SKM-1 (cell line): Measurements from ENCODE around the gene AHCYL2.
"Not testable (repeated sequence)": the region's sequence is repeated elsewhere in the genome, so short reads cannot be mapped to it uniquely, and the experiment has no call there.

Experiments
- DNase-seq: peaks from one replicate; lab custom pipeline; 2025; ENCODE audit not compliant: unreplicated experiment; lab: John Stamatoyannopoulos, UW

AHCYL2 gene

GRCh38 chr7:129347330-129347729, 122.5 kb downstream of the AHCYL2 start:
- DNase-seq: no peak

DNA sequence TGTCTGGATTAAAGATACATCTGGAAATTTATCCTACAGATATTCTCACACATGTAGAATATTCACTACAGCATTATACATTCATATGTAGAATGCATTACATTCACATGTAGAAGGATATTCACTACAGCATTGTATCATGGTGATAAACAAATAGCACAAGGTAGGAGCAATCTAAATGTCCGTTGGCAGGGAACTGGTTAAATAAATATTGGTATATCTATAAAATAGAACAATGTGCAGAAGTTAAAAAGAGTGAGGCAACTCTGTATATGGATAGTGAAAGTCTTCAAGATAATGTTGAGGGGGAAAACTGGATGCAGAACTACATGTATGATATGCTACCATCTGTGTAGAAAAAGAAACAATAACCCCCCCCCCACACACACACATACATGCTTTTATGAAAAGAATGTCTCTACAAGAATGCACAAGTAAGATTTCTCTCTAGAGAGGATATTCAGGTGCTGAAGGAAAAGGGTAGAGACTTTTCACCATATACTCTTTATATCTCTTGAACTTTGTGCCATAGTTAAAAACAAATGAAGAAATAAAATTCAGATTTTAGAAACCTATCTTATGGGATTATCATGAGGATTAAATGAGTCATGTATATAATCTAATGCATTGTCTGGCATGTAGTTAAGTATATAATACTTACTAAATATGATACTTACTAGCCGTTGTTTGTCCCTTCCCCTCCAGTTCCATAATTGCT, 123.4 kb downstream of the AHCYL2 start:
- DNase-seq: no peak

GRCh38 chr7:129351320-129351719, 126.5 kb downstream of the AHCYL2 start:
- no peak for DNase-seq

GRCh38 chr7:129353104-129353503, 128.3 kb downstream of the AHCYL2 start:
- DNase-seq: not testable (repeated sequence)

DNA sequence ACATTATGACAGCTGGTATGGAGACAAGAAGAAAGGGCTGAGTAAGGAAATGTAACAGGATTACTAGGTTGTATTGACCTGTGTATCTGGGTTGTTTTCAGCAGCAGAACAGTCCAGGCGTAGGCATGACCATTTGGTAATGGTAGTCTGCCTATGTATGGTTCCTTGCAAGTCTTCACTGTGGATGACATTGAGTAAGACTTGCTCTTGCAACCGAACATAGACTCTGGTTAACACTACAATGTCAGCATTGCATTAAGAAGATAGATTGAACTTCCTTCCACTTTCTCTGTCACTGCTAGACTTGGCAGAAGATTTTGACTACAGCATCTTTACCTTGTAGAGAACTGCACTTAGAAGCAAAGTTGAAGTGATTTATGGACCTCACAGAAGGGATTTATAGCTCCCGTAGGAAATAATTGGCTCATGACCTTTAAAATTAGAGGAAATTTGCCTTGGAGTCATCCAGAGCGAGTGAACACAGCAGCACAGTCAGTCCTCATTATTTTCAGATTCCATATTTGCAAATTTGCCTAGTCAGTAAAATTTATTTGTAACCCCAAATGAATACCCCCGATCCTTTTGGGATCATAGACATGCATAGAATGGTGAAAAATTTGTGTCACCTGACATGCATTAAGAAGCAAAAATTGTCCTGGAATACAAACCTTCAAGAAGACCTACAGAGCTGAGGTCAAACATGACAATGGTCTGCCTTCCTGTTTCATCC, 129.8 kb downstream of the AHCYL2 start:
- DNase-seq: peak; percentile 26

- no peak for DNase-seq
Measured at GRCh38 chr7:129356176-129356575, 131.3 kb downstream of the AHCYL2 start.

DNA sequence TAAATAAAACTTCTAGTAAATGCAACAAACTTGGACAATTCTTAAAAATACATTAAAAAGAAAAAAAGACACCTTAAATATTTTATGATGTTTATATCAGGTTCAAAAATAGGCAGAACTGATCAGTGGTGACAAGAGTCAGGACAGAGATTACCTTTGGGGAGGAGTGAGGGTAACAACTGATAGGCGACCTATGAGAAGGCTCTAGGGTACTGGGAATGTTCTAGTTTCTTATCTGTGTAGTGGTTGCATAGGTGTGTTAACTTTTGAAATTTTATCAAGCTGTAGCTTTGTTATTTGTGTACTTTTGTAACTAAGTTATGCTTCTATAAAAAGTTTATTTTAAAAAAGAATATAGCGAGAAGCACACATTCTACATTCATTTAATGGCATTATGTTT, 134.3 kb downstream of the AHCYL2 start:
- no peak for DNase-seq

DNA sequence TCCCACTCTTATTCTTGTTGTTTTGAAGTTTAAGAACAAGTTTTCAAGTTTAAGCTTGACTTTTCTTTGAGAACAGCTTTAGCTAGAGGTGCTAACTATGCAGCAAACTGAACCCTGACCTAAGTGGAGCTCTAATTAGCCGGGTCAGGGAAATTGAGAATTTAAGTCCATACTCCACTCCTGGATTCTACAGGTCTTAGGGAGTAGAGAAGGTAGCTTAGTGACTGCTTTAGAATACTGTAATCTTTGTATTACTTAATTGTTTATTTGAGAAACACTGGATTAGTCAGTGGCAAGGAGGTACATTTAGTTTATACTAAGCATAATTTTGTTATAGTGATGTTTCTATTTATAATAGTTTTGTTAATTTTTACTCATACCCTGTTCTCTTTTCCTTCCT, 134.8 kb downstream of the AHCYL2 start:
- DNase-seq: no peak

GRCh38 chr7:129361771-129362170, 136.9 kb downstream of the AHCYL2 start:
- no peak for DNase-seq

DNA sequence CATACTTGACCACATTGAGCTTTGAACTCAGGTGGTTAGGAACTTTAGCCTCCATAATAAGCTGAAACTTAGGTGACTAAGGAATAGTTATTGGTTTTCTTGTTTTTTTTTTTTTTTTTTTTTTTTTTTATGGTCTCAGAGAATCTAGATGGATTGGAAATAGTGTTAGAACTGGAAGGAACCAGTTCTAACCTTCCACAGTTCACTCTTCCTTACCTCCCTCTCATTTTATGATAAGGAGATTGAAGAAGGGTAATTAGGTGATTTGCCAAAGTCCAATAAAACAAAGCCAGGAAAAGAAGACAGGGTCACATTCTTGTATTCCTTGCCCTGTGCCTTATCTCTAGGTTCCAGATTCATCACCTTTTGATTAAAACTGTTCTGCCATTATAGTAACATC, 137.7 kb downstream of the AHCYL2 start:
- no peak for DNase-seq

DNA sequence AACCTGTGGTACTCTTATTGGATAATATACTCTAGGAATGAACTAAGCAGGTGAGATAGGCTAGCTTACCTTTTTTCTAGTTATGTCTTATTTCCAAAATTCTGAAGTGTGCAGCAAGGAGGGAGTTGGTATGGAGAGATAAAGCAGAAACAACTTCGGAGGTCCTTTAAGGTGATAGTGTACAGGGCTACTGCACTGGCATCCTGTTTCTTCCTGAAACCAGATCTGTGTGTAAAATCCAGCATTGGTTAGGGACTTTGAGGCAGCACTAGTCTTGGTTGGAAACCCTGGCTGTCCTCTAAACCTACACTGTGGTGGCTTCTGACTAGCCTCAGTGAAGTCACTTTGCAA, 142.5 kb downstream of the AHCYL2 start:
- DNase-seq: no peak

- DNase-seq: peak; percentile 18
Measured at GRCh38 chr7:129367700-129368388, 143.0 kb downstream of the AHCYL2 start.

- DNase-seq: no peak
Measured at GRCh38 chr7:129368389-129368986, 143.7 kb downstream of the AHCYL2 start.

- not testable (repeated sequence) for DNase-seq
Measured at GRCh38 chr7:129369447-129369846, 144.6 kb downstream of the AHCYL2 start.

DNA sequence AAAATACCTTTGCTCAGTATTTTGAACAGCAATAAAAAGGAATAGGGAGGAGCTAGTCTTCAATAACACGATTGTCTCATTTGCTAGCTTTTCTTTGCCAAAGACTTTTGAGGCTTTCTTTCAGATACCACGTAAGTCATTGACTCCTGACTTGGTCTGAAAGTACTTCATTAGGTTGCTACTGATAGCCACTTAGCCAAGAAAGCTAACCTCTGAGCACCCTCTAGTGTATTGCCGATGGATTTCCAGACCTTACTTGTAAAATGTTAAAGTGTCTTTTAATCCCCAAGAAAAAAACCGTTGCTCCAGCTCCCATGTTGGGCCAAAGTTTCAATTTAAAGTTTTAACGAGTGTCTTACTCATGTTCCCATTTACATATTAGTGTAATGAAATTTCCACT, 146.0 kb downstream of the AHCYL2 start:
- no peak for DNase-seq

- no peak for DNase-seq
Measured at GRCh38 chr7:129371487-129371886, 146.7 kb downstream of the AHCYL2 start.

GRCh38 chr7:129373651-129374428, 149.0 kb downstream of the AHCYL2 start:
- DNase-seq: no peak

DNA sequence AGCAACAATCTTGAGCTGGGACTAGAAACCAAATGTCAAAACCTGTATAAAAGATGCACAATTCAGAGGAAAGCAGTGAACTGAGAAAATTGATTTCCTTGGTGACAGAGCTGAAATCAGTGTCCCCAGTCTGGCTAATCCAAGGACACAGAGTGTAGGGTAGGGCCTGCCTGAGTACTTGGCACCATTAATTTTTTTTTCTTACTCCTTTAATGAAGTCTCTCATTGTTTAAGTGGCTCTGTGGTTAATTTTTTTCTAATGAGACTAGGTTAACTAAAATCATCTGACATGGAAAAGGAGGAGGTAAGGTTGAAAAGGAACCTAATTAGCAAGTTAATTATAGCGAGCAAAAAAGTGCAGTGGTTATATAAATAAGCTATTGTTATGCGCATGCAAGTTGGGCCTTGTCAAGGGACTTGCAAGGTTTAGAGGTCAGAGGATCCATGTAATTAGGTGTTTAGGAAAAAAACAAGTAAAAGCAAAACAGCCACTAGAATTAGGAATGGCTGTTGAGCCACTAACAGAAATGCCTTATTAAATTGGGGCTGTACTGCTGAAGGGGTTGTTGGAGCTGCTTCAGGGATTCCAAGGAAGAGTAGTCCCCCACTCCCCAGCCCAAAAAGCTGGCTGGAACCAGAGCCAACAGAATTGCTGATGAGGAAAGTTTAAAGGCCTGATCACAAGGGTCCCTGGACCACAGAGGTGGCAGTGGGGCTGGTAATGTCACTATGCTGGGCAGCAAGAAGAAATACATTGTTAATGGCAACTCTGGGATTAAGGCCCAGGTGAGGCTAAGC, 150.5 kb downstream of the AHCYL2 start:
- no peak for DNase-seq

DNA sequence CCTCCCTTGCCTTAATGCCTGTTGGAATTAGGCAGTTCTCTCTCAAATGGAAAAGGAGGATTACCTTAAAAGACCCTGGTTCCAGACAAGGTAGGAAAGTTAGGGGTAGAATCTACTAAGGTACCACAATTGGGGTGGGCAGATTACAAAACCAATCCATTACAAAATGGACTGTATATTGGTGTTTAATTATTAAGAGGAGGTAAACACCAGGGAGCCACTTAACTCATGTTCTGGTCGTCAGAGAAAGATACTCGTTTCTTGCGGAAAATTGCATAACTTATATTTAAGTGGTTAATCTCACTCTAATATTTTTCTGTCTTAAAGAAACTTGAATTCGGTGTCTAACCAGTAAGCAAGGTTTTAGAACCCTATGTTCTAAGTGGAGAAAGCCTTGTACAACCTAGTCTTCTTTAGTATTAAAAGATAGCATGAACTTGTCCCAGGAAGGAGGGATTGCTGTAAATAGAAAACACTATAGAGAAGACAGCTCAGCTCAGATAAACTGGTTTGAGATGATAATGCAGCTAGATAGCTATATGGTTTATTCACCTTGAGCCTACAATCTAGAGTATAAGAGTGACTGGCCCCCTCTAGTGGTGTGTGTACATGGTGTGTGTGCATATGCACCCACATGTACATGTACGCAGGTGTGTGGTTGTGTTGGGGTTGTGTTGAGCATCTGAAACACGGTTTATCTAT, 151.4 kb downstream of the AHCYL2 start:
- no peak for DNase-seq
